Endothelial cell of umbilical vein (primary cell): ENCODE results near the gene TMEM178B. TPM values are rescaled to one million over a fixed set of nuclear protein-coding genes. Genes with fewer than 3 reads are reported as not detected.

Source experiments
- BruUV-seq: library from RNA; stranded (reverse); fragments of 400-500 nt; replicated peaks from 2 replicates; lab custom pipeline; 2021; lab: Mats Ljungman, UMichigan
- CTCF ChIA-PET: fragments of 300-600, 350-600 bp; sonication (Branson Sonifier 250); formaldehyde crosslinking; loops from one replicate; lab custom pipeline; 2021; ENCODE audit warnings: antibody characterized with exemption, inconsistent platforms; lab: Charles Lee
- POLR2A ChIA-PET: fragments of 300-600, 350-600 bp; sonication (Branson Sonifier 250); formaldehyde crosslinking; loops from one replicate; lab custom pipeline; 2021; ENCODE audit warnings: antibody characterized with exemption, inconsistent platforms; lab: Charles Lee
- DNase-seq: peaks from one replicate; pipeline ENCODE4 v3.0.0-alpha.2; 2011; ENCODE audit warnings: low read depth, low spot score
- FAIRE-seq: peaks from 2 replicates; lab custom pipeline; 2011; peaks lifted over from hg19 to GRCh38; lab: Jason Lieb, UNC
- H2AFZ ChIP-seq: 2 replicates; pipeline ENCODE4 v1.6.0; 2012; ENCODE audit warnings: low read depth, low read length, control low read depth, inconsistent platforms
- H3K27ac ChIP-seq: 2 replicates; pipeline ENCODE4 v1.5.1; 2011; ENCODE audit warnings: low read depth, mild to moderate bottlenecking, control low read depth, low read length, moderate library complexity; ENCODE audit not compliant: insufficient read depth
- H3K27me3 ChIP-seq, 2 experiments: 2 replicates each; pipeline versions ENCODE4 v1.6.0 to v1.6.1; 2011; ENCODE audit warnings: low read length in 2 of 2, mixed read lengths in 1 of 2; ENCODE audit not compliant: control insufficient read depth in 2 of 2, insufficient read depth in 2 of 2
- H3K36me3 ChIP-seq, 2 experiments: 2 replicates in 1 of 2; 3 replicates in 1 of 2; pipeline ENCODE4 v1.5.1; 2011; ENCODE audit warnings: low read length in 2 of 2, mild to moderate bottlenecking in 1 of 2, moderate library complexity in 1 of 2; ENCODE audit not compliant: control insufficient read depth in 2 of 2, insufficient read depth in 2 of 2; ENCODE audit errors: extremely low read depth in 1 of 2
- H3K4me1 ChIP-seq: 3 replicates; pipeline ENCODE4 v1.5.1; 2011; ENCODE audit warnings: mild to moderate bottlenecking, low read length; ENCODE audit not compliant: control insufficient read depth, insufficient read depth; ENCODE audit errors: extremely low read depth
- H3K4me2 ChIP-seq: 2 replicates; pipeline ENCODE4 v1.6.1; 2011; ENCODE audit warnings: low read length, control low read depth, mixed read lengths; ENCODE audit not compliant: insufficient read depth
- H3K4me3 ChIP-seq, 3 experiments: fragments of 200-600 bp in 1 of 3; sonication (generic), shearing (Covaris generic) in 1 of 3; replicated peaks in 1 of 3; 2 replicates each; pipeline ENCODE4 v1.5.1; 2011 to 2016; ENCODE audit warnings: control low read depth in 3 of 3, low read length in 3 of 3, mild to moderate bottlenecking in 2 of 3, inconsistent platforms in 1 of 3, low read depth in 1 of 3, moderate library complexity in 1 of 3; ENCODE audit not compliant: insufficient read depth in 1 of 3
- H3K79me2 ChIP-seq: 2 replicates; pipeline ENCODE4 v1.6.0; 2012; ENCODE audit warnings: low read length, inconsistent platforms; ENCODE audit not compliant: control insufficient read depth, insufficient read depth
- H3K9ac ChIP-seq: replicated peaks from 2 replicates; pipeline ENCODE3; 2011; ENCODE audit warnings: low read length, control low read depth; ENCODE audit not compliant: insufficient read depth; ENCODE audit errors: extremely low read depth
- H3K9me1 ChIP-seq: replicated peaks from 3 replicates; pipeline ENCODE4 v1.6.0; 2011; ENCODE audit warnings: mild to moderate bottlenecking, low read length; ENCODE audit not compliant: control insufficient read depth, insufficient read depth; ENCODE audit errors: extremely low read depth
- H3K9me3 ChIP-seq: replicated peaks from 2 replicates; pipeline ENCODE4 v1.5.1; 2012; ENCODE audit warnings: low read length, inconsistent platforms; ENCODE audit not compliant: control insufficient read depth, insufficient read depth
- H4K20me1 ChIP-seq: replicated peaks from 2 replicates; pipeline ENCODE3; 2011; ENCODE audit warnings: mild to moderate bottlenecking, low read length; ENCODE audit not compliant: control insufficient read depth, insufficient read depth; ENCODE audit errors: extremely low read depth
- EZH2 ChIP-seq: IDR thresholded peaks from 2 replicates; pipeline ENCODE4 v1.6.1; 2012; ENCODE audit warnings: borderline replicate concordance, low read depth, mild to moderate bottlenecking, moderate library complexity, low read length, inconsistent platforms; ENCODE audit not compliant: severe bottlenecking
- FOS ChIP-seq: IDR thresholded peaks from 2 replicates; pipeline ENCODE4 v1.6.1; 2011; ENCODE audit warnings: mild to moderate bottlenecking, low read length, moderate library complexity, borderline replicate concordance; ENCODE audit not compliant: insufficient read depth
- GATA2 ChIP-seq: IDR thresholded peaks from 2 replicates; pipeline ENCODE4 v1.7.0; 2011; ENCODE audit warnings: low read depth, mild to moderate bottlenecking, moderate library complexity, mixed read lengths, low read length; ENCODE audit not compliant: insufficient read length, insufficient read depth
- JUN ChIP-seq: IDR thresholded peaks from 2 replicates; pipeline ENCODE4 v1.6.1; 2011; ENCODE audit warnings: borderline replicate concordance, low read depth; ENCODE audit not compliant: insufficient read length, insufficient read depth
- POLR2A ChIP-seq: IDR thresholded peaks from 2 replicates; pipeline ENCODE4 v1.6.1; 2012; ENCODE audit warnings: low read depth, mild to moderate bottlenecking, control low read depth, low read length
- POLR2AphosphoS5 ChIP-seq: IDR thresholded peaks from 2 replicates; pipeline ENCODE4 v1.6.1; 2012; ENCODE audit warnings: low read depth, mild to moderate bottlenecking, control low read depth, low read length, moderate library complexity; ENCODE audit not compliant: insufficient read depth
- dilution Hi-C: fragments of 300-500 bp; cut with MboI; formaldehyde crosslinking; loops from one replicate; pipeline ENCODE4 v1.15.0; 2019; ENCODE audit warnings: low sequenced_read_pairs; ENCODE audit not compliant: extremely low pct_ligation_motif_present
- intact Hi-C: fragments of 100-400 bp; cut with micrococcal nuclease; formaldehyde crosslinking; loops from one replicate; pipeline ENCODE4 v1.10.0; 2022
- polyA plus RNA-seq, 4 experiments: library from polyadenylated mRNA; depleted of rRNA in 3 of 4; stranded (reverse) in 3 of 4; unstranded in 1 of 4; fragments of >200 nt; gene quantifications; 2 replicates each; pipeline versions ENCODE4 v1.2.1 to v1.2.3, GENCODE V29; 2011 to 2012; ENCODE audit warnings: missing spikeins in 1 of 4
- total RNA-seq: library from RNA; stranded (reverse); gene quantifications from 2 replicates; pipeline ENCODE4 v1.2.3, GENCODE V29; 2021
- TF ChIP-seq, protein P1 (sequence below): IDR thresholded peaks from 2 replicates; pipeline ENCODE4 v1.6.1; 2011; ENCODE audit not compliant: insufficient read depth, insufficient read length

The TMEM178B gene
- total and polyA plus RNA-seq, 2 donors (not counting 3 experiments of a cell fraction or from before 2014, with no cell fraction given): not detected

GRCh38 chr7:141203177-141203576 is 129.3 kb downstream of the TMEM178B start:
- Histone ChIP-seq H3K4me2 (no peak overlapping the region), H3K9ac (no peak overlapping the region), H3K79me2 (no peaks in the 10 kb centered on the region), H3K4me3 (no peak overlapping the region), H3K9me3 (no peaks in the 10 kb centered on the region), H3K4me1 (no peaks in the 10 kb centered on the region), H4K20me1 (no peaks in the 10 kb centered on the region), H3K27me3 (no peaks in the 10 kb centered on the region), H3K27ac (no peak overlapping the region), H3K9me1 (no peaks in the 10 kb centered on the region), H2AFZ (no peak overlapping the region), H3K36me3 (no peaks in the 10 kb centered on the region)
- CTCF ChIA-PET: no interaction called here
- intact Hi-C loops (no loop called here), dilution Hi-C loops (no loop called here)
- FAIRE-seq (no peak), DNase-seq (no peak)
- POLR2A ChIA-PET: no interaction called here
- no peak for TF ChIP-seq POLR2AphosphoS5
- no peak for TF ChIP-seq JUN
- no peak for TF ChIP-seq EZH2
- TF ChIP-seq, protein P1, sequence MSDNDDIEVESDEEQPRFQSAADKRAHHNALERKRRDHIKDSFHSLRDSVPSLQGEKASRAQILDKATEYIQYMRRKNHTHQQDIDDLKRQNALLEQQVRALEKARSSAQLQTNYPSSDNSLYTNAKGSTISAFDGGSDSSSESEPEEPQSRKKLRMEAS: no peak
- no peak for TF ChIP-seq POLR2A
- no peak for TF ChIP-seq GATA2
- no peak for TF ChIP-seq FOS
- no TSS peak for BruUV-seq

GRCh38 chr7:141203586-141203985 is 129.7 kb downstream of the TMEM178B start:
- Histone ChIP-seq H3K9ac (no peak overlapping the region), H3K79me2 (no peaks in the 10 kb centered on the region), H3K9me3 (no peaks in the 10 kb centered on the region), H4K20me1 (no peaks in the 10 kb centered on the region), H3K36me3 (no peaks in the 10 kb centered on the region), H3K9me1 (no peaks in the 10 kb centered on the region), H2AFZ (no peak overlapping the region), H3K4me2 (no peak overlapping the region), H3K27ac (no peak overlapping the region), H3K27me3 (no peaks in the 10 kb centered on the region), H3K4me1 (no peaks in the 10 kb centered on the region), H3K4me3 (no peak overlapping the region)
- BruUV-seq: no TSS peak
- intact Hi-C loops: no loop called here
- FAIRE-seq (no peak), DNase-seq (no peak)
- TF ChIP-seq POLR2AphosphoS5 (no peak), POLR2A (no peak), GATA2 (no peak), EZH2 (no peak)
- TF ChIP-seq, protein P1: no peak
- dilution Hi-C loops: no loop called here
- CTCF ChIA-PET: no interaction called here
- POLR2A ChIA-PET: no interaction called here
